Smooth muscle cell (in vitro differentiated cells): Measurements from ENCODE around the gene ZNF687. TPM values are rescaled to one million over a fixed set of nuclear protein-coding genes. Genes with fewer than 3 reads are reported as not detected.

Experiments used
- DNase-seq: peaks from one replicate; lab custom pipeline; 2025; ENCODE audit not compliant: unreplicated experiment; lab: John Stamatoyannopoulos, UW
- H2AFZ ChIP-seq: fragments of 200-600 bp; sonication (generic); 2 replicates; pipeline ENCODE4 v1.6.0; 2016; ENCODE audit warnings: antibody characterized with exemption, low read depth, mild to moderate bottlenecking
- H3F3A ChIP-seq: fragments of 200-600 bp; sonication (generic); 2 replicates; pipeline ENCODE4 v1.6.0; 2017; ENCODE audit warnings: antibody characterized with exemption, low read depth
- H3K27ac ChIP-seq: fragments of 200-600 bp; sonication (generic); 2 replicates; pipeline ENCODE4 v1.5.1; 2016; ENCODE audit warnings: low read depth, mild to moderate bottlenecking
- H3K27me3 ChIP-seq: fragments of 200-600 bp; sonication (generic); 2 replicates; pipeline ENCODE4 v1.6.1; 2016; ENCODE audit warnings: low read depth, mild to moderate bottlenecking
- H3K36me3 ChIP-seq: fragments of 200-600 bp; sonication (generic); 2 replicates; pipeline ENCODE4 v1.5.1; 2016; ENCODE audit warnings: low read depth
- H3K4me1 ChIP-seq: fragments of 200-600 bp; sonication (generic); 2 replicates; pipeline ENCODE4 v1.5.1; 2016; ENCODE audit warnings: low read depth
- H3K4me2 ChIP-seq: fragments of 200-600 bp; sonication (generic); 2 replicates; pipeline ENCODE4 v1.6.0; 2016; ENCODE audit warnings: mild to moderate bottlenecking
- H3K4me3 ChIP-seq: fragments of 200-600 bp; sonication (generic); 2 replicates; pipeline ENCODE4 v1.5.1; 2016; ENCODE audit warnings: mild to moderate bottlenecking
- H3K79me2 ChIP-seq: fragments of 200-600 bp; sonication (generic); 2 replicates; pipeline ENCODE4 v1.6.0; 2016; ENCODE audit warnings: low read depth, mild to moderate bottlenecking
- H3K9ac ChIP-seq: fragments of 200-600 bp; sonication (generic); 2 replicates; pipeline ENCODE4 v1.6.0; 2016; ENCODE audit warnings: low read depth
- H3K9me3 ChIP-seq: fragments of 200-600 bp; sonication (generic); replicated peaks from 2 replicates; pipeline ENCODE4 v1.5.1; 2016; ENCODE audit warnings: low read depth
- H4K20me1 ChIP-seq: fragments of 200-600 bp; sonication (generic); 2 replicates; pipeline ENCODE4 v1.6.0; 2016; ENCODE audit warnings: low read depth
- CTCF ChIP-seq: fragments of 200-600 bp; sonication (generic); IDR thresholded peaks from 2 replicates; pipeline ENCODE4 v1.5.1; 2017; ENCODE audit warnings: borderline replicate concordance, mild to moderate bottlenecking, antibody characterized with exemption; ENCODE audit not compliant: insufficient read depth, poor library complexity, severe bottlenecking
- WGBS: methylation state at CpG from one replicate; pipeline ENCODE4 v1.1.7; 2016; ENCODE audit warnings: low lambda C conversion rate; 5-methylcytosine and 5-hydroxymethylcytosine counted together
- polyA plus RNA-seq: library from polyadenylated mRNA; unstranded; fragments of >200 nt; fragmentation: Nextera tagmentation; extraction: Ambion mirVana; gene quantifications from 2 replicates; pipeline ENCODE4 v1.2.1, GENCODE V29; 2016
- total RNA-seq: library from RNA; depleted of rRNA; stranded (reverse); fragments of >200 nt; gene quantifications from 2 replicates; pipeline ENCODE4 v1.2.3, GENCODE V29; 2014

ZNF687 gene
- total RNA-seq = 10.7 and 13.1 TPM in 2 replicates
- polyA plus RNA-seq = 2.4 and 4.2 TPM in 2 replicates

- Histone ChIP-seq H3K27me3 (no peaks in the 10 kb centered on the region), H2AFZ (no peak within 1 kb of the TSS), H3K4me2 (peak within 1 kb of the TSS; percentile 96), H3K27ac (peak within 1 kb of the TSS; percentile 93), H3K4me1 (peaks cover 13% of the 10 kb centered on the region), H3K4me3 (peak within 1 kb of the TSS; percentile 84), H3K9ac (peak within 1 kb of the TSS; percentile 89), H3K9me3 (no peaks in the 10 kb centered on the region), H3K36me3 (no peaks in the 10 kb centered on the region), H3K79me2 (peaks cover 22% of the 10 kb centered on the region), H3F3A (no peaks in the 10 kb centered on the region), H4K20me1 (peaks cover 40% of the 10 kb centered on the region)
- peak; percentile 96 for DNase-seq
- no peak for TF ChIP-seq CTCF
- 1% methylated on average over 53 of the region's 74 CpGs for WGBS
Measured at GRCh38 chr1:151281969-151282882, at the start of gene ZNF687. ZNF687 (plus strand) TSS chr1:151282299; CDS start chr1:151286292, 3,993 bp downstream.

- no peak for TF ChIP-seq CTCF
- WGBS = 95% methylated on average over 6 of the region's 6 CpGs
- no peak for DNase-seq
- H4K20me1 ChIP-seq = peaks cover 32% of the 10 kb centered on the region
- H3K4me3 ChIP-seq = no peak overlapping the region
- no peaks in the 10 kb centered on the region for H3K4me1 ChIP-seq
- H3K79me2 ChIP-seq = peaks cover 7% of the 10 kb centered on the region
- no peak overlapping the region for H3K27ac ChIP-seq
- no peak overlapping the region for H3K4me2 ChIP-seq
- H3K9me3 ChIP-seq = no peaks in the 10 kb centered on the region
- peaks cover 2% of the 10 kb centered on the region for H3F3A ChIP-seq
- H3K36me3 ChIP-seq = peaks cover 40% of the 10 kb centered on the region
- H3K9ac ChIP-seq = no peak overlapping the region
- no peak overlapping the region for H2AFZ ChIP-seq
- no peaks in the 10 kb centered on the region for H3K27me3 ChIP-seq
Measured at GRCh38 chr1:151235235-151235634, 46.9 kb upstream of the ZNF687 start.

- no peak overlapping the region for H3K4me3 ChIP-seq
- H3K4me1 ChIP-seq = no peaks in the 10 kb centered on the region
- H2AFZ ChIP-seq = no peak overlapping the region
- peak overlapping the region; percentile 55 for H3K27ac ChIP-seq
- H3K79me2 ChIP-seq = no peaks in the 10 kb centered on the region
- H3K27me3 ChIP-seq = no peaks in the 10 kb centered on the region
- no peaks in the 10 kb centered on the region for H3K9me3 ChIP-seq
- no peak for DNase-seq
- WGBS = 82% methylated on average over 4 of the region's 4 CpGs
- peaks cover 15% of the 10 kb centered on the region for H4K20me1 ChIP-seq
- TF ChIP-seq CTCF = no peak
- H3K4me2 ChIP-seq = no peak overlapping the region
- no peak overlapping the region for H3K9ac ChIP-seq
- H3K36me3 ChIP-seq = peaks cover 40% of the 10 kb centered on the region
- H3F3A ChIP-seq = peaks cover 5% of the 10 kb centered on the region
Measured at GRCh38 chr1:151237678-151238466, 44.2 kb upstream of the ZNF687 start.
